ENCODE data around the gene DCXR. TPM values are rescaled to one million over a fixed set of nuclear protein-coding genes. Genes with fewer than 3 reads are reported as not detected.
A peak's percentile ranks its signal among the peaks of the same experiment; 100 is the strongest.

DCXR gene
- polyA plus RNA-seq, 3 donors, result 88.8 to 93.1 (median 90.3) TPM

- H3K9ac ChIP-seq (ENCODE audit: insufficient read depth, low read length, poor library complexity, severe bottlenecking), result no peak overlapping the region
- Mint-ChIP-seq H3K4me3 (no peak overlapping the region), H3K27me3 (ENCODE audit: low read depth in 3 of 3) (no peaks in the 10 kb centered on the region), H3K27ac (no peak overlapping the region), H3K36me3 (peaks cover 21 to 70% of the 10 kb centered on the region in 2 donors), H3K9me3 (no peaks in the 10 kb centered on the region), H3K4me1 (peaks cover 19% of the 10 kb centered on the region)
- H3K36me3 ChIP-seq (replicated peaks in 1 of 2; ENCODE audit: control insufficient read depth in 1 of 2, insufficient read depth in 2 of 2, low read length in 2 of 2), result peaks cover 61 to 66% of the 10 kb centered on the region in 2 donors
- H3K4me3 ChIP-seq (replicated peaks in 1 of 3; ENCODE audit: low read depth in 2 of 3, low read length in 3 of 3), result no peak overlapping the region
- peaks cover 20 to 29% of the 10 kb centered on the region in 2 donors for H3K4me1 ChIP-seq (ENCODE audit: control insufficient read depth in 1 of 2, insufficient read depth in 2 of 2, low read length in 2 of 2)
- no peak for DNase-seq
- intact Hi-C loops (cut with micrococcal nuclease), result loop anchor here in 1 of 2 donors (5.0 kb wide), 1 partner anchor 43 kb away; the partner anchor contains the start of gene FASN
- H3K27ac ChIP-seq (ENCODE audit: low read depth in 1 of 2, low read length in 2 of 2), result no peak overlapping the region
- no peaks in the 10 kb centered on the region for H3K27me3 ChIP-seq (ENCODE audit: control insufficient read depth in 2 of 2, insufficient read depth in 2 of 2, low read length in 2 of 2)
- WGBS (ENCODE audit: insufficient coverage), result 96% methylated on average over 32 of the region's 38 CpGs
- H3K4me2 ChIP-seq (replicated peaks; ENCODE audit: extremely low read depth, low read length, poor library complexity, severe bottlenecking), result no peak overlapping the region
- no peaks in the 10 kb centered on the region for H3K9me3 ChIP-seq (replicated peaks in 1 of 2; ENCODE audit: control insufficient read depth in 1 of 2, insufficient read depth in 1 of 2, low read length in 2 of 2)
- peaks cover 27% of the 10 kb centered on the region for H4K20me1 ChIP-seq (ENCODE audit: insufficient read depth, low read length)
- H2AFZ ChIP-seq (ENCODE audit: insufficient read depth, low read depth, low read length, poor library complexity, severe bottlenecking), result no peak overlapping the region
- peaks cover 24% of the 10 kb centered on the region for H3K79me2 ChIP-seq (ENCODE audit: insufficient read depth, low read length)
- TF ChIP-seq, protein P1, sequence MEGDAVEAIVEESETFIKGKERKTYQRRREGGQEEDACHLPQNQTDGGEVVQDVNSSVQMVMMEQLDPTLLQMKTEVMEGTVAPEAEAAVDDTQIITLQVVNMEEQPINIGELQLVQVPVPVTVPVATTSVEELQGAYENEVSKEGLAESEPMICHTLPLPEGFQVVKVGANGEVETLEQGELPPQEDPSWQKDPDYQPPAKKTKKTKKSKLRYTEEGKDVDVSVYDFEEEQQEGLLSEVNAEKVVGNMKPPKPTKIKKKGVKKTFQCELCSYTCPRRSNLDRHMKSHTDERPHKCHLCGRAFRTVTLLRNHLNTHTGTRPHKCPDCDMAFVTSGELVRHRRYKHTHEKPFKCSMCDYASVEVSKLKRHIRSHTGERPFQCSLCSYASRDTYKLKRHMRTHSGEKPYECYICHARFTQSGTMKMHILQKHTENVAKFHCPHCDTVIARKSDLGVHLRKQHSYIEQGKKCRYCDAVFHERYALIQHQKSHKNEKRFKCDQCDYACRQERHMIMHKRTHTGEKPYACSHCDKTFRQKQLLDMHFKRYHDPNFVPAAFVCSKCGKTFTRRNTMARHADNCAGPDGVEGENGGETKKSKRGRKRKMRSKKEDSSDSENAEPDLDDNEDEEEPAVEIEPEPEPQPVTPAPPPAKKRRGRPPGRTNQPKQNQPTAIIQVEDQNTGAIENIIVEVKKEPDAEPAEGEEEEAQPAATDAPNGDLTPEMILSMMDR (IDR thresholded peaks at IDR 0.05), result no peak
Observed at GRCh38 chr17:82054351-82055022, 17.0 kb upstream of the DCXR start.

DNA sequence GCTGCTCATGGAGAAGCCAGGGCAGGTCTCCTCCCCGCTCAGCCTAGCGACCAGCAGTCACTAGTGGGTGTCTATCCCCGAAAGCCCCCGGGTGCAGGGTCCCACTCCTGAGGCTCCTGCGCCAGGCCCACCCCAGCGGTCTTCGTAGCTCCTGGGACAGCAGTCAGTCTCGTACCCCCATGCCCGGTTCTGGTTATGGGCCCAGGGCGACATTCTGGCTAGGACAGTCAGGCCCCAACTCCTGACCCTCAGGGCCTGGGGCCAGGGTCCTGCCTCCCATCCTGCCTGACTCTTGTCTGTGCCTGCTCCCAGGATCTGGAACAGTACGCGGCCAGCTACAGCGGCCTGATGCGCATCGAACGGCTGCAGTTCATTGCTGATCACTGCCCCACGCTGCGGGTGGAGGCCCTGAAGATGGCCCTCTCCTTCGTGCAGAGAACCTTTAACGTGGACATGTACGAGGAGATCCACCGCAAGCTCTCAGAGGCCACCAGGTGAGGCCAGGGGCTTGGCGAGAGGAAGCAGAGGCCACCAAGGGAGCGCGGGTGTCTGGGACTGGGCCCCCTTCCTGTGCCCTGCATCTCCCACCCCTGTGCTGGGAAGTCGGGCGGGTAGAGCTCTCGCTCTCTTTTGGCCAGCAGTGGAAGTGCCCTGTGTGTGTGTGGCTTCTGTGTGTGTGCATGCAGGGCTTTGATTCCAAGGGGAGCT, 16.2 kb upstream of the DCXR start:
- Mint-ChIP-seq H3K36me3 (peaks cover 24 to 66% of the 10 kb centered on the region in 2 donors), H3K27ac (peak overlapping the region in 1 of 7 donors; percentile 5), H3K4me3 (no peak overlapping the region), H3K4me1 (peaks cover 19% of the 10 kb centered on the region), H3K27me3 (ENCODE audit: low read depth in 3 of 3) (no peaks in the 10 kb centered on the region), H3K9me3 (no peaks in the 10 kb centered on the region)
- 98% methylated on average over 23 of the region's 28 CpGs for WGBS (ENCODE audit: insufficient coverage)
- no peak overlapping the region for H3K4me2 ChIP-seq (replicated peaks; ENCODE audit: extremely low read depth, low read length, poor library complexity, severe bottlenecking)
- H4K20me1 ChIP-seq (ENCODE audit: insufficient read depth, low read length), result peaks cover 23% of the 10 kb centered on the region
- no peak overlapping the region for H3K27ac ChIP-seq (ENCODE audit: low read depth in 1 of 2, low read length in 2 of 2)
- H3K36me3 ChIP-seq (replicated peaks in 1 of 2; ENCODE audit: control insufficient read depth in 1 of 2, insufficient read depth in 2 of 2, low read length in 2 of 2), result peaks cover 55 to 64% of the 10 kb centered on the region in 2 donors
- intact Hi-C loops (cut with micrococcal nuclease), result loop anchor here in 1 of 2 donors (5.0 kb wide), 1 partner anchor 44 kb away; the partner anchor contains the start of gene FASN
- H3K4me3 ChIP-seq (replicated peaks in 1 of 3; ENCODE audit: low read depth in 2 of 3, low read length in 3 of 3), result no peak overlapping the region
- no peak overlapping the region for H2AFZ ChIP-seq (ENCODE audit: insufficient read depth, low read depth, low read length, poor library complexity, severe bottlenecking)
- TF ChIP-seq, protein P1 (IDR thresholded peaks at IDR 0.05), result no peak
- H3K27me3 ChIP-seq (ENCODE audit: control insufficient read depth in 2 of 2, insufficient read depth in 2 of 2, low read length in 2 of 2), result no peaks in the 10 kb centered on the region
- H3K79me2 ChIP-seq (ENCODE audit: insufficient read depth, low read length), result peaks cover 24% of the 10 kb centered on the region
- DNase-seq, result no peak
- no peak overlapping the region for H3K9ac ChIP-seq (ENCODE audit: insufficient read depth, low read length, poor library complexity, severe bottlenecking)
- peaks cover 20 to 29% of the 10 kb centered on the region in 2 donors for H3K4me1 ChIP-seq (ENCODE audit: control insufficient read depth in 1 of 2, insufficient read depth in 2 of 2, low read length in 2 of 2)
- no peaks in the 10 kb centered on the region for H3K9me3 ChIP-seq (replicated peaks in 1 of 2; ENCODE audit: control insufficient read depth in 1 of 2, insufficient read depth in 1 of 2, low read length in 2 of 2)
